IMR-90 (cell line): ENCODE measurements around the gene SMC6. TPM values are rescaled to one million over a fixed set of nuclear protein-coding genes. Genes with fewer than 3 reads are reported as not detected.

Source experiments
- ATAC-seq: fragments of 200-7000 bp; cut with Tn5 transposase; 2 replicates; pipeline ENCODE4 v1.9.1; 2020; ENCODE audit warnings: low read depth, mild to moderate bottlenecking, moderate library complexity
- BruUV-seq: library from RNA; stranded (reverse); fragments of 400-500 nt; replicated peaks from 2 replicates; lab custom pipeline; 2021; lab: Mats Ljungman, UMichigan
- CTCF ChIA-PET: fragments of 300-600 bp; formaldehyde crosslinking; extraction: SDS; loops from one replicate; lab custom pipeline; 2021; ENCODE audit warnings: antibody characterized with exemption; lab: Yijun Ruan, JAX
- POLR2A ChIA-PET: fragments of 300-600 bp; sonication (Branson Sonifier 250); formaldehyde crosslinking; loops from one replicate; lab custom pipeline; 2022; ENCODE audit warnings: antibody characterized with exemption; ENCODE audit not compliant: unreplicated experiment; lab: Charles Lee
- DNase-seq: peaks from one replicate; pipeline ENCODE4 v3.0.0; 2013
- H2AFZ ChIP-seq: replicated peaks from 2 replicates; pipeline ENCODE3; 2013; ENCODE audit warnings: low read length, mild to moderate bottlenecking; ENCODE audit not compliant: poor library complexity
- H2AK5ac ChIP-seq: 2 replicates; pipeline ENCODE4 v1.6.1; 2013; ENCODE audit warnings: low read depth, low read length, inconsistent platforms
- H2AK9ac ChIP-seq: replicated peaks from 2 replicates; pipeline ENCODE3; 2013; ENCODE audit warnings: mild to moderate bottlenecking, low read depth, low read length, moderate library complexity; ENCODE audit not compliant: poor library complexity
- H2BK120ac ChIP-seq: 2 replicates; pipeline ENCODE4 v1.6.1; 2013; ENCODE audit warnings: low read depth, low read length, inconsistent platforms
- H2BK15ac ChIP-seq: 3 replicates; pipeline ENCODE4 v1.6.1; 2013; ENCODE audit warnings: low read depth, low read length, inconsistent platforms
- H2BK20ac ChIP-seq: 2 replicates; pipeline ENCODE4 v1.6.1; 2013; ENCODE audit warnings: low read depth, mild to moderate bottlenecking, inconsistent platforms, low read length, moderate library complexity
- H2BK5ac ChIP-seq: 2 replicates; pipeline ENCODE4 v1.6.1; 2013; ENCODE audit warnings: mild to moderate bottlenecking, low read depth, low read length, inconsistent platforms; ENCODE audit not compliant: poor library complexity, severe bottlenecking
- H3K14ac ChIP-seq: replicated peaks from 2 replicates; pipeline ENCODE4 v1.6.1; 2013; ENCODE audit warnings: low read depth, low read length, inconsistent platforms
- H3K18ac ChIP-seq: 2 replicates; pipeline ENCODE4 v1.6.1; 2013; ENCODE audit warnings: low read depth, low read length, control low read depth
- H3K23ac ChIP-seq: 2 replicates; pipeline ENCODE4 v1.6.1; 2013; ENCODE audit warnings: low read depth, low read length, inconsistent platforms
- H3K27ac ChIP-seq: 2 replicates; pipeline ENCODE4 v1.5.1; 2013; ENCODE audit warnings: mild to moderate bottlenecking, control low read depth, low read length; ENCODE audit not compliant: insufficient read depth
- H3K27me3 ChIP-seq: 2 replicates; pipeline ENCODE4 v1.6.1; 2013; ENCODE audit warnings: low read length; ENCODE audit not compliant: control insufficient read depth, insufficient read depth
- H3K36me3 ChIP-seq: 2 replicates; pipeline ENCODE4 v1.6.1; 2013; ENCODE audit warnings: low read length, mixed read lengths; ENCODE audit not compliant: control insufficient read depth, insufficient read depth
- H3K4ac ChIP-seq: 2 replicates; pipeline ENCODE4 v1.6.1; 2013; ENCODE audit warnings: low read depth, low read length, inconsistent platforms
- H3K4me1 ChIP-seq: 2 replicates; pipeline ENCODE4 v1.6.1; 2013; ENCODE audit warnings: low read length, mixed read lengths; ENCODE audit not compliant: control insufficient read depth, insufficient read depth
- H3K4me2 ChIP-seq: 2 replicates; pipeline ENCODE4 v1.6.1; 2013; ENCODE audit warnings: low read depth, mild to moderate bottlenecking, control low read depth, low read length, moderate library complexity
- H3K4me3 ChIP-seq: 2 replicates; pipeline ENCODE4 v1.5.1; 2013; ENCODE audit warnings: low read depth, mild to moderate bottlenecking, control low read depth, low read length, moderate library complexity; ENCODE audit not compliant: insufficient read depth
- H3K56ac ChIP-seq: 2 replicates; pipeline ENCODE4 v1.6.1; 2013; ENCODE audit warnings: low read length, inconsistent platforms; ENCODE audit not compliant: insufficient read depth; ENCODE audit errors: extremely low read depth
- H3K79me1 ChIP-seq, 2 experiments: 2 replicates each; pipeline ENCODE4 v1.6.1; 2013; ENCODE audit warnings: low read length in 2 of 2, inconsistent platforms in 1 of 2, low read depth in 1 of 2
- H3K9ac ChIP-seq: 2 replicates; pipeline ENCODE4 v1.6.1; 2013; ENCODE audit warnings: low read depth, low read length, control low read depth
- H3K9me1 ChIP-seq: 2 replicates; pipeline ENCODE4 v1.6.1; 2013; ENCODE audit warnings: low read length, inconsistent platforms; ENCODE audit not compliant: insufficient read depth
- H3K9me3 ChIP-seq: 2 replicates; pipeline ENCODE4 v1.6.1; 2013; ENCODE audit warnings: low read length; ENCODE audit not compliant: control insufficient read depth, insufficient read depth
- H4K20me1 ChIP-seq: 2 replicates; pipeline ENCODE4 v1.6.1; 2013; ENCODE audit warnings: low read length, inconsistent platforms; ENCODE audit not compliant: insufficient read depth
- H4K5ac ChIP-seq: 2 replicates; pipeline ENCODE4 v1.6.1; 2013; ENCODE audit warnings: mild to moderate bottlenecking, low read depth, low read length, control low read depth
- H4K8ac ChIP-seq, 2 experiments: 2 replicates each; pipeline ENCODE4 v1.6.1; 2013; ENCODE audit warnings: low read depth in 2 of 2, low read length in 2 of 2, control low read depth in 1 of 2, inconsistent platforms in 1 of 2
- H4K91ac ChIP-seq: 2 replicates; pipeline ENCODE4 v1.6.1; 2013; ENCODE audit warnings: low read depth, low read length, inconsistent platforms; ENCODE audit not compliant: insufficient read depth
- MAZ ChIP-seq: IDR thresholded peaks from 2 replicates; pipeline ENCODE4 v1.6.1; 2012; ENCODE audit warnings: low read depth, mild to moderate bottlenecking, low read length, improper control_type of control experiment, moderate library complexity, borderline replicate concordance
- NFE2L2 ChIP-seq: fragments of 150-350 bp; IDR thresholded peaks from 2 replicates; pipeline ENCODE4 v1.6.1; 2016; ENCODE audit warnings: low read depth, mild to moderate bottlenecking, low read length
- RFX5 ChIP-seq: IDR thresholded peaks from 2 replicates; pipeline ENCODE4 v1.8.0; 2012; ENCODE audit warnings: low read depth, mild to moderate bottlenecking, low read length, moderate library complexity
- WGBS, 2 experiments: methylation state at CpG; one replicate each; pipeline versions ENCODE4 v1.1.5 to v1.1.7; 2013; ENCODE audit warnings: missing lambda C conversion rate in 2 of 2; ENCODE audit not compliant: insufficient read length in 1 of 2; ENCODE audit errors: extremely low coverage in 2 of 2; 5-methylcytosine and 5-hydroxymethylcytosine counted together
- dilution Hi-C: fragments of 300-500 bp; cut with HindIII; formaldehyde crosslinking; loops from one replicate; pipeline ENCODE4 v1.14.3; 2018; ENCODE audit warnings: low sequenced_read_pairs; ENCODE audit not compliant: unreplicated experiment
- in situ Hi-C: fragments of 300-500 bp; cut with MboI; formaldehyde crosslinking; loops from 3 replicates; pipeline ENCODE4 v1.14.3; 2019; ENCODE audit warnings: low sequenced_read_pairs, inconsistent platforms, mixed read lengths
- intact Hi-C: fragments of 100-400 bp; cut with micrococcal nuclease; formaldehyde crosslinking; loops from 2 replicates; pipeline ENCODE4 v1.10.0; 2022
- polyA plus RNA-seq, 3 experiments: library from polyadenylated mRNA; depleted of rRNA; stranded (reverse); fragments of >200 nt; gene quantifications; 2 replicates each; pipeline ENCODE4 v1.2.3, GENCODE V29; 2012; ENCODE audit warnings: low replicate concordance in 1 of 3
- total RNA-seq: library from RNA; depleted of rRNA; stranded (reverse); fragments of >200 nt; gene quantifications from 2 replicates; pipeline ENCODE4 v1.2.3, GENCODE V29; 2012

Gene SMC6
- total and polyA plus RNA-seq, 2 of the 4 experiments (the other 2 are of a cell fraction), result 6.5 to 10.4 TPM

DNA sequence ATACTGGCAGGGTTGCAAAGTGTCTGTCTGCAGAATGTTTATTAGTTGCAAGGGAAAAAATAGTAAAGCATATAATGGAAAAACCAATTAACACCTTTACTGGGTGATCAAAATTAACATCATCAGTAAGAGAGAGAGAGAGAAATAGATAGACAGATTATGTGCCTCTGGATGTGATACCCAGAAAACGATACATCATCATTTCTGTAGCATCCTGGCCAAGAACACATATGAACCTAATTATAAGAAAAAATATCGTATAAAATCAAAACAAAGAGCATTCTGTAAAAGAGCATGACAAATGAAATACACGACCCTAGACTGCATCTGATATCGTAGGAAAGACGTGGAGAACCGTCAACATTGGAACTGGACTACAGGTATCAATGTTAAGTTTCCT, 64.6 kb downstream of the SMC6 start:
- no peak for ATAC-seq
- no peak overlapping the region for H3K14ac ChIP-seq
- ChIA-PET CTCF (no interaction called here), POLR2A (no interaction called here)
- no peak overlapping the region for H4K8ac ChIP-seq
- no peak overlapping the region for H2AK5ac ChIP-seq
- TF ChIP-seq NFE2L2 (no peak), RFX5 (no peak), MAZ (no peak)
- no peak overlapping the region for H3K4ac ChIP-seq
- no peak overlapping the region for H3K56ac ChIP-seq
- no peaks in the 10 kb centered on the region for H3K4me1 ChIP-seq
- dilution Hi-C loops (no loop called here), in situ Hi-C loops (no loop called here), intact Hi-C loops (no loop called here)
- H2BK15ac ChIP-seq, result no peak overlapping the region
- no peak overlapping the region for H4K5ac ChIP-seq
- WGBS, 2 experiments, result no CpG with 5 or more reads among the region's 6 CpGs
- no peak overlapping the region for H4K91ac ChIP-seq
- no peak overlapping the region for H3K4me2 ChIP-seq
- H2BK120ac ChIP-seq, result no peak overlapping the region
- no peak overlapping the region for H3K4me3 ChIP-seq
- DNase-seq, result no peak
- no peaks in the 10 kb centered on the region for H3K9me1 ChIP-seq
- H2BK5ac ChIP-seq, result no peak overlapping the region
- no peak overlapping the region for H2AFZ ChIP-seq
- no peaks in the 10 kb centered on the region for H3K9me3 ChIP-seq
- no peak overlapping the region for H2AK9ac ChIP-seq
- H3K27ac ChIP-seq, result no peak overlapping the region
- 0 out of 4 replicates have a peak, but pooled peaks cover 0 to 4% of the 10 kb centered on the region in 2 experiments for H3K79me1 ChIP-seq
- H3K9ac ChIP-seq, result no peak overlapping the region
- H3K18ac ChIP-seq, result no peak overlapping the region
- BruUV-seq, result no TSS peak
- H3K36me3 ChIP-seq, result 0 out of 2 replicates have a peak, but pooled peaks cover 5% of the 10 kb centered on the region
- no peak overlapping the region for H2BK20ac ChIP-seq
- H3K23ac ChIP-seq, result no peak overlapping the region
- H4K20me1 ChIP-seq, result no peaks in the 10 kb centered on the region
- no peaks in the 10 kb centered on the region for H3K27me3 ChIP-seq
